ENCODE data around the gene TREH. TPM values are rescaled to one million over a fixed set of nuclear protein-coding genes. Genes with fewer than 3 reads are reported as not detected.

Gene TREH
- total RNA-seq, 4 donors from 2014 or later = not detected

DNA sequence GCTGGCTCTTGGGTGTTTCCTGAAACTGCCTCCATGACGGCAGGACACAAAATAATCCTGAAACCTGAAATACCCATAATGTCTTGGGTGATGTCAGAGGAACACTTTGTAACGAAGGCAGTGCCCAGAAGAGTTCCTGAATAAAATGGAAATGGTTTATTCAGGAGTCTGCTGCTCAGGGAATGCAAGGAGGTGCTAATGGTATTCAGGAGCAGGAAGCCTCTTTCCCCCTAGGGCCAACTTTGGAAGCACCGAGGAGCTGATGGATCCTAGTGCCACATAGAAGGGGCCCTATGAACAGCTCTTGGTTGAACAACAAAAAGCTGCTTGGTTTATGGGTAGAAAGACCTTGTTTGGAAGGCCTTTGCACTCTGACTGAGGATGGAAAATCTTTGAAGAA lies 15.5 kb downstream of the TREH start:
- intact Hi-C loops (cut with DNase I; ENCODE audit: low total_unique reads) = loop anchor here (10.0 kb wide), 1 partner anchor 69 kb away; no protein-coding TSS in a partner anchor
- Histone ChIP-seq H3K36me3 (no peaks in the 10 kb centered on the region), H3K27ac (no peak overlapping the region), H3K9me3 (no peaks in the 10 kb centered on the region), H3K4me3 (no peak overlapping the region), H3K27me3 (no peaks in the 10 kb centered on the region), H3K4me1 (peaks cover 0 to 4% of the 10 kb centered on the region in 2 donors)
- DNase-seq = no peak
- TF ChIP-seq, protein P1, sequence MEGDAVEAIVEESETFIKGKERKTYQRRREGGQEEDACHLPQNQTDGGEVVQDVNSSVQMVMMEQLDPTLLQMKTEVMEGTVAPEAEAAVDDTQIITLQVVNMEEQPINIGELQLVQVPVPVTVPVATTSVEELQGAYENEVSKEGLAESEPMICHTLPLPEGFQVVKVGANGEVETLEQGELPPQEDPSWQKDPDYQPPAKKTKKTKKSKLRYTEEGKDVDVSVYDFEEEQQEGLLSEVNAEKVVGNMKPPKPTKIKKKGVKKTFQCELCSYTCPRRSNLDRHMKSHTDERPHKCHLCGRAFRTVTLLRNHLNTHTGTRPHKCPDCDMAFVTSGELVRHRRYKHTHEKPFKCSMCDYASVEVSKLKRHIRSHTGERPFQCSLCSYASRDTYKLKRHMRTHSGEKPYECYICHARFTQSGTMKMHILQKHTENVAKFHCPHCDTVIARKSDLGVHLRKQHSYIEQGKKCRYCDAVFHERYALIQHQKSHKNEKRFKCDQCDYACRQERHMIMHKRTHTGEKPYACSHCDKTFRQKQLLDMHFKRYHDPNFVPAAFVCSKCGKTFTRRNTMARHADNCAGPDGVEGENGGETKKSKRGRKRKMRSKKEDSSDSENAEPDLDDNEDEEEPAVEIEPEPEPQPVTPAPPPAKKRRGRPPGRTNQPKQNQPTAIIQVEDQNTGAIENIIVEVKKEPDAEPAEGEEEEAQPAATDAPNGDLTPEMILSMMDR (IDR thresholded peaks at IDR 0.05) = no peak
- no peak for TF ChIP-seq POLR2A (IDR thresholded peaks at IDR 0.05)

DNA sequence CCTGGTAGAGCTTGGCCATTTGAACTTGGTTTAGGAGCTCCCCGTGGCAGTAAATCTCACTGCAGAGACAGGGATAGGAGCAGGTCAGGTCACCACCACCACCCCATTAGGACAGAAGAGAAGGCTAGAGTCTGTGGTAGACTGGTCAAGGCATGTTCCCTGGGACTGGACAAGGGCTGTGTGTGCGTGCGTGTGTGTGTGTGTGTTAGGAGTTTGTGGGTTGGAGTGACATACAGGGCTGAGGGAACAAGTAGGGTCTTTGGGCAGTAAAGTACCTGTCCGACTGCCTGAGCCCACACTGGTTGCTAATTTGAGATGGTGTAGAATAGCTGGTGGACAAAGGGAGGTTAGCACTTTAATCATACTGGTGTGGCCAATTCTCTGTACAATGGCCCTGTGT lies 16.1 kb downstream of the TREH start:
- TF ChIP-seq, protein P1 (IDR thresholded peaks at IDR 0.05) = no peak
- no peak for TF ChIP-seq POLR2A (IDR thresholded peaks at IDR 0.05)
- Histone ChIP-seq H3K27me3 (no peaks in the 10 kb centered on the region), H3K4me1 (peaks cover 0 to 4% of the 10 kb centered on the region in 2 donors), H3K9me3 (no peaks in the 10 kb centered on the region), H3K36me3 (no peaks in the 10 kb centered on the region), H3K4me3 (no peak overlapping the region), H3K27ac (no peak overlapping the region)
- intact Hi-C loops (cut with DNase I; ENCODE audit: low total_unique reads) = loop anchor here (10.0 kb wide), 1 partner anchor 69 kb away; no protein-coding TSS in a partner anchor
- DNase-seq = no peak

DNA sequence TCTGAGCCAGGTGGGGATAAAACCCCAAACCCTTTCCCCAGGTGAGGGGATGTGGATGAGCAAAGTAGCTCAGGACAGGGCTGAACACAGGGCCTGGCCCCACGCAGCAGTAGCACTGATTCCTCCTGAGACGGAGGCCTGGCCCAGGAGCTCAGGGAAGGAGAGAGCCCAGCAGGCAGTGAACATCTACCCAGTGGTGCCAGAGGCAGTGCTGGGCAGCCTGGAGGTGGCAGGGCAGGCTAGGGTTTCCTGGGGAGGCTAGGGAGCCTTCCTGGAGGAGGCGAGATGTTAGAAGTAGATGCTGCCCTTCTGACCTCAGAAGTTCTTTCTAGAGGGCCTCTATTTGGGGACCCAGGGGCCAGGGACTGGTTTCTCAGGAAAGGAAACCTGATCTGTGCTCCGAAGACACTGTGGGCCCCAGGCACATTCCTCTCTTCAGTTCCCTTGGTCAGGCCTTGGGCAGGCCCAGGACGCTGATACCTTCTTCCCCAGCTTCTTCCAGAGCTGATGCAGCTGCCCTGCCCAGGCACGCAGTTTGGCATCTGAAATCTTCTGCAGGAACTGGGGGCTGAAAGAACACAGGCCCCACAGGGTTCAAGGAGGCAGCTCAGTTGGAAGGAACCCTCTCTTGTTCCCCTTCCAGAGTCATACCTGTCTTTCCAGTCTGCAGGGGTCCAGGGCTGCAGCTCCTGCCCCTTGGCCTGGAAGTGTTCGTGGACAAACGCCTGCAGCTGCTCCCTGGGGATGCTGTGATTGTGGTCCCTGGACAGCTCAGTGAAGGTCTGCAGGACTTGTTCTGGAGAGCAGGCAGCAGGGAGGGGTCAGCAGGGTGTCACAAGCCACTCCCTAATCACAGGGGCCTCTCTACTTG lies 16.8 kb downstream of the TREH start:
- Histone ChIP-seq H3K4me1 (peaks cover 0 to 4% of the 10 kb centered on the region in 2 donors), H3K27me3 (no peaks in the 10 kb centered on the region), H3K27ac (no peak overlapping the region), H3K36me3 (no peaks in the 10 kb centered on the region), H3K9me3 (no peaks in the 10 kb centered on the region), H3K4me3 (no peak overlapping the region)
- TF ChIP-seq POLR2A (IDR thresholded peaks at IDR 0.05) = no peak
- TF ChIP-seq, protein P1 (IDR thresholded peaks at IDR 0.05) = no peak
- intact Hi-C loops (cut with DNase I; ENCODE audit: low total_unique reads) = loop anchor here (10.0 kb wide), 1 partner anchor 68 kb away; no protein-coding TSS in a partner anchor
- no peak for DNase-seq

DNA sequence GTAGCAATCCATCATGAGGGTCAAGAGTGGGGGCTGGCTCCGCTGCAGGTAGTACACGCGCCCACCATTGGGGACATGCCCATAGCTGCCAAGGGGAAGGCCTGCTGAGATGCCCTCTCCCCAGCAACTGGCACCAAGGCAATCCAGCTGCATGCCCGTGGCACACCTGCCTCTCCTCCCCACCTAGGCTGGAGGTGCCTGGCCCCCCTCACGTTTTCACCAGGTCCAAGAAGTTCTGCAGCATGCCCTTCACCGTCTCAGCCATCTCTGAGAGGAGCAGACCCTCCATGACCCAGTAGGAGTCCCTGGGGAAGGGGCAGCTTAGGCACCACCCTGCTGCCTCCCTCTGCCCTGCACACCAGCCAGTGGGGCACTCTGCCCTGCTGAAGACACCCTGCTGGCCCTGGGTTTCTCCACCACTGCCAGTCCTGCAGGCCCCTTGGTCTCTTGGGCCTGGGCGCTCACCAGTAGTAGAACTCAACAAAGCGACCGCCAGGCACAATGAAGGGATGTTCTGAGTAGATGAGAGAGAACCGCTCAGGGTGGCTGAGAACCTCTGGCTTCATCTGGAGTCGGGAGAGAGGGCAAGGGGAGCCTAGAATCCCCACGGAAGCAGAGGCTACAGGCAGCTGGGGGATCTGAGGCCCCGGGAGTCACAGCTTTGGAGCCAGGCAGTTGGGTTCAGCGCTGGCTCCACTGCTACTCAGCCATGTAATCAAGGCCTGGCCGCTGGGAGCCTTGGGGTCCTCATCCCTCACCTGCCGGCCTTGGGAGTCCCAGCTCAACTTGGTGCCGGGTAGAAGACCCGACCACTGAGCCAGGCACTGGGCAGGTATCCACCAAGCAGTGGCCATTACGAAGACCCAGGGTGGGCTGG lies 17.8 kb downstream of the TREH start:
- intact Hi-C loops (cut with DNase I; ENCODE audit: low total_unique reads) = loop anchor here (10.0 kb wide), 1 partner anchor 67 kb away; no protein-coding TSS in a partner anchor

More for the DNA sequence above, 17.8 kb downstream of the TREH start:
- Histone ChIP-seq H3K27me3 (no peaks in the 10 kb centered on the region), H3K27ac (no peak overlapping the region), H3K9me3 (no peaks in the 10 kb centered on the region), H3K4me1 (peaks cover 0 to 4% of the 10 kb centered on the region in 2 donors), H3K36me3 (no peaks in the 10 kb centered on the region), H3K4me3 (no peak overlapping the region)
- no peak for DNase-seq
- TF ChIP-seq, protein P1 (IDR thresholded peaks at IDR 0.05) = no peak
- TF ChIP-seq POLR2A (IDR thresholded peaks at IDR 0.05) = no peak

Measured in uterus (tissue), 4 donors.